Testis (tissue), 2 donors: ENCODE results near the gene DCTN3.

Source experiments
- CTCF ChIP-seq, 3 experiments: fragments of 450-650 bp in 2 of 3; fragments of 200-600 bp in 1 of 3; sonication (generic) in 1 of 3; IDR thresholded peaks; one replicate each; pipeline ENCODE4 v1.5.1; 2016 to 2019; ENCODE audit warnings: antibody characterized with exemption in 3 of 3, mild to moderate bottlenecking in 2 of 3, moderate library complexity in 1 of 3
- POLR2A ChIP-seq: fragments of 450-650 bp; IDR thresholded peaks from one replicate; pipeline ENCODE4 v1.6.1; 2017; ENCODE audit warnings: antibody characterized with exemption, mild to moderate bottlenecking, moderate library complexity

DNA sequence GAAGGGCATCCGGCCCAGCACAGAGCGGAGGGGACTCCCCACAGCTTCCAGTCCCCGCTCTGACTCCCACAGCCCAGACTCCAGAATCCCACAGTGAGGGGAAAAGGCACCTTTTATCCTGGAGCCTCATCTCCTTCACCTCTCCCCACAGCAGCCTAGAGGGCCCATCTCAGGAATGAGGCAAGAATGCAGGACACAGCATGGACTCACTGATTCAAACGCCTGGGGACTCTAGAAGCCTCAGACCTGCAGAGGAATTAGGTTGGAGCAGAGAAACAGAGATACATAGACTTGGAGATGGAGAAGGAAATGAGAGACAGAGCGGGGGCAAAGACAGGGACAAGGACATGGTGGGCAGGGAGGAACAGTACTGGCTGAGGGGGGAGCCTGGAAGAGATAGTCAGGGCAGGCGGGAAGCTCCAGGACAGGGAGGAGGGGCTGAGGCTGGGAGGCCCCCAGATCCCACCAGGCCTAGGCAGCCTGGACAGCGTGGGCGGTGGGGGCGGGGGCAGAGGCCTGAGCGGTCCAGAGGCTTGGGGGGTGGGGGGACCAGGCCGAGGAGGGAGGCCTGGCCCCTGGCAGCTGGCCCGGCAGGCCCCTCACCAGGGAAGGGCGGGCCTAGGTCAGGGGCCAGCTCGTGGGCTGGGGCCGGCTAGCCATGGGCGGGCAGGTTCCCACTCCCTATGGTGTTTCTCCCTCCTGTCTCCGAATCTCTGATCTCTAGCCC, 46.5 kb downstream of the DCTN3 start:
- TF ChIP-seq CTCF (IDR thresholded peaks at IDR 0.05) = no peak
- TF ChIP-seq POLR2A = no peak
